MCF 10A (cell line): Measurements from ENCODE around the gene PGA3. TPM values are rescaled to one million over a fixed set of nuclear protein-coding genes. Genes with fewer than 3 reads are reported as not detected.
"Not testable (repeated sequence)": the region's sequence is repeated elsewhere in the genome, so short reads cannot be mapped to it uniquely, and the experiment has no call there.

Experiments
- BruUV-seq: library from RNA; stranded (reverse); fragments of 400-500 nt; replicated peaks from 2 replicates; lab custom pipeline; 2021; lab: Mats Ljungman, UMichigan
- CTCF ChIA-PET: fragments of 300-600 bp; sonication (Branson Sonifier 250); formaldehyde crosslinking; extraction: SDS; loops from one replicate; lab custom pipeline; 2021; ENCODE audit warnings: antibody characterized with exemption, inconsistent platforms; lab: Yijun Ruan, JAX
- POLR2A ChIA-PET: fragments of 300-600, 350-650 bp; sonication (Branson Sonifier 250); formaldehyde crosslinking; extraction: SDS; loops from one replicate; lab custom pipeline; 2020; ENCODE audit warnings: antibody characterized with exemption, inconsistent platforms; lab: Yijun Ruan, JAX
- DNase-seq: peaks from one replicate; pipeline ENCODE4 v3.0.0-alpha.2; 2018; ENCODE audit not compliant: unreplicated experiment
- H3K27ac Mint-ChIP-seq: one replicate; pipeline ENCODE4 v1.8.0; 2022; ENCODE audit warnings: mild to moderate bottlenecking, low read depth, mixed read lengths; ENCODE audit not compliant: unreplicated experiment
- H3K27me3 Mint-ChIP-seq: one replicate; pipeline ENCODE4 v1.8.0; 2022; ENCODE audit warnings: mixed read lengths; ENCODE audit not compliant: insufficient read depth, unreplicated experiment
- H3K36me3 Mint-ChIP-seq: one replicate; pipeline ENCODE4 v1.8.0; 2022; ENCODE audit warnings: mild to moderate bottlenecking, moderate library complexity, mixed read lengths; ENCODE audit not compliant: insufficient read depth, unreplicated experiment
- H3K4me1 Mint-ChIP-seq: one replicate; pipeline ENCODE4 v1.8.0; 2022; ENCODE audit warnings: mixed read lengths; ENCODE audit not compliant: insufficient read depth, unreplicated experiment
- H3K4me3 Mint-ChIP-seq: one replicate; pipeline ENCODE4 v1.8.0; 2022; ENCODE audit warnings: mild to moderate bottlenecking, moderate library complexity, mixed read lengths; ENCODE audit not compliant: unreplicated experiment
- H3K9me3 Mint-ChIP-seq: one replicate; pipeline ENCODE4 v1.8.0; 2022; ENCODE audit warnings: mixed read lengths; ENCODE audit not compliant: unreplicated experiment
- intact Hi-C: fragments of 100-400 bp; cut with micrococcal nuclease; formaldehyde crosslinking; loops from 2 replicates; pipeline ENCODE4 v1.14.1; 2022
- total RNA-seq: library from RNA; stranded (reverse); gene quantifications from 2 replicates; pipeline ENCODE4 v1.2.3, GENCODE V29; 2022
- TF ChIP-seq, protein P1 (sequence below): fragments of 200-600 bp; IDR thresholded peaks from one replicate; pipeline ENCODE4 v1.8.0; 2022; ENCODE audit warnings: antibody characterized with exemption, mild to moderate bottlenecking; ENCODE audit not compliant: unreplicated experiment

The PGA3 gene
- total RNA-seq, 1 experiment from 2014 or later = not detected

DNA sequence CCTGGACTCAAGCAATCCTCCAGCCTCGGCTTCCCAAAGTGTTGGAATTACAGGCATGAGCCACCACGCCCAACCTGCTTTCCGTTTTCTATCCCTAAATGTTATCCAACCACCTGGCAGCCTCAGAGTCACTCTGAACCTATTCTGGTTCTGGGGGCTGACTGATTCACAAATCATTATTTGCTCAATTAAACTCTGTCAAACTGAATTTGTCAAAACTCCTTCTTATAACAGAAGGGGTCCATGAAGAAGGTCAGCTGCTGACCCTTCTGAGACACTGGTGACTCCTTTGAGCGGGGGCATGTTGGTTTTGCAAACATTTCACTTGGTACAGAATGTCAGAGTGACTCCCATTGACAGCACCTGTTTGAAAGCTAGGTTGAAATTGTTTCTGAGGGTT is 40.3 kb upstream of the PGA3 start:
- Mint-ChIP-seq H3K27ac (no peak overlapping the region), H3K9me3 (no peaks in the 10 kb centered on the region), H3K36me3 (no peaks in the 10 kb centered on the region), H3K27me3 (no peaks in the 10 kb centered on the region), H3K4me1 (peaks cover 25% of the 10 kb centered on the region), H3K4me3 (no peak overlapping the region)
- CTCF ChIA-PET = no interaction called here
- no peak for DNase-seq
- POLR2A ChIA-PET = no interaction called here
- BruUV-seq = no TSS peak
- TF ChIP-seq, protein P1, sequence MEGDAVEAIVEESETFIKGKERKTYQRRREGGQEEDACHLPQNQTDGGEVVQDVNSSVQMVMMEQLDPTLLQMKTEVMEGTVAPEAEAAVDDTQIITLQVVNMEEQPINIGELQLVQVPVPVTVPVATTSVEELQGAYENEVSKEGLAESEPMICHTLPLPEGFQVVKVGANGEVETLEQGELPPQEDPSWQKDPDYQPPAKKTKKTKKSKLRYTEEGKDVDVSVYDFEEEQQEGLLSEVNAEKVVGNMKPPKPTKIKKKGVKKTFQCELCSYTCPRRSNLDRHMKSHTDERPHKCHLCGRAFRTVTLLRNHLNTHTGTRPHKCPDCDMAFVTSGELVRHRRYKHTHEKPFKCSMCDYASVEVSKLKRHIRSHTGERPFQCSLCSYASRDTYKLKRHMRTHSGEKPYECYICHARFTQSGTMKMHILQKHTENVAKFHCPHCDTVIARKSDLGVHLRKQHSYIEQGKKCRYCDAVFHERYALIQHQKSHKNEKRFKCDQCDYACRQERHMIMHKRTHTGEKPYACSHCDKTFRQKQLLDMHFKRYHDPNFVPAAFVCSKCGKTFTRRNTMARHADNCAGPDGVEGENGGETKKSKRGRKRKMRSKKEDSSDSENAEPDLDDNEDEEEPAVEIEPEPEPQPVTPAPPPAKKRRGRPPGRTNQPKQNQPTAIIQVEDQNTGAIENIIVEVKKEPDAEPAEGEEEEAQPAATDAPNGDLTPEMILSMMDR = no peak
- intact Hi-C loops = loop anchor here (10.0 kb wide), 1 partner anchor 248 kb away; the partner anchor contains the start of gene TMEM109

DNA sequence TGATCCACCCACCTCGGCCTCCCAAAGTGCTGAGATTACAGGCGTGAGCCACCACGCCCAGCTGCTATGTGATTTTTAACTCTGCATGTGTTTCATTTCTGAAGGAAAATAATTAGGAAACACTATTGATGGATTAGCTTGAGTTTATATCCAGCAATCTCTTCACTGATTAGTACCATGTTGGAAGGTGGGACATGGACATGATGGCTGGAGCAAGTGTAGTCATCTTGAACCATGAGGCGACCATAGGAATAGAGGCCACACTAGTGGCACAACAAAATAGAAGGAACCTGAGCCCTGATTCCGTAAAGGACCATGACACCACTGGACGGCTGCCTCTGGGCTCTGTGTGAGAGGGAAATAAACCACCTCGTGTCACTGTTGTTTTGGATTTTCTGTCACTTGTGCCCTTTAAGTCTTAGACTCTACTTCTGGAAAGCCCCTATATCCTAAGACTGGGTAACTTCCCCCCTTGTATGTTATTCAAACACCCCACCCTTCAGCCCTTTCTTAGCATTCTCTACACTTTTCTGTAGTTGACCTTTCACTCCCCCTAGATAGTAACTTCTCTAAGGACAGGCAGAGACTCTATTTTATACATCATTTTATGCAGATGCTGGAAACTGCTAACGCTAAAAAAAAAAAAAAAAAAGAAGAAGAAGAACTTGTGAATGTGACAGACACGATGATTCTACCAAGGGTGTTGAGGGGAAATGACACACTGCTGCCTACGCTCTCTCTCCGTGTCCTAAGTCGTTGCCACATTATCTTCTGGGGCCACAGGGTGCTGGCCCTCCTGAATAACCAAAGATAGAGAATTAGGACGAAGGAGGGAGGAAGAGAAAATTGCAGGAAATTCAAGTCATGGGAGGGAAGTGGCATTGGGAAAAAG is 39.4 kb upstream of the PGA3 start:
- H3K4me1 Mint-ChIP-seq = peaks cover 15% of the 10 kb centered on the region
- no peak for DNase-seq
- TF ChIP-seq, protein P1 = no peak
- no peak overlapping the region for H3K4me3 Mint-ChIP-seq
- ChIA-PET POLR2A (no interaction called here), CTCF (interaction anchor here (0.8 kb wide), 1 partner anchor 333 kb away, joined by 3 read pairs; no protein-coding TSS in a partner anchor)
- H3K9me3 Mint-ChIP-seq = no peaks in the 10 kb centered on the region
- no peak overlapping the region for H3K27ac Mint-ChIP-seq
- BruUV-seq = no TSS peak
- H3K27me3 Mint-ChIP-seq = no peaks in the 10 kb centered on the region
- no peaks in the 10 kb centered on the region for H3K36me3 Mint-ChIP-seq
- intact Hi-C loops = loop anchor here (10.0 kb wide), 1 partner anchor 249 kb away; the partner anchor contains the start of gene TMEM109

DNA sequence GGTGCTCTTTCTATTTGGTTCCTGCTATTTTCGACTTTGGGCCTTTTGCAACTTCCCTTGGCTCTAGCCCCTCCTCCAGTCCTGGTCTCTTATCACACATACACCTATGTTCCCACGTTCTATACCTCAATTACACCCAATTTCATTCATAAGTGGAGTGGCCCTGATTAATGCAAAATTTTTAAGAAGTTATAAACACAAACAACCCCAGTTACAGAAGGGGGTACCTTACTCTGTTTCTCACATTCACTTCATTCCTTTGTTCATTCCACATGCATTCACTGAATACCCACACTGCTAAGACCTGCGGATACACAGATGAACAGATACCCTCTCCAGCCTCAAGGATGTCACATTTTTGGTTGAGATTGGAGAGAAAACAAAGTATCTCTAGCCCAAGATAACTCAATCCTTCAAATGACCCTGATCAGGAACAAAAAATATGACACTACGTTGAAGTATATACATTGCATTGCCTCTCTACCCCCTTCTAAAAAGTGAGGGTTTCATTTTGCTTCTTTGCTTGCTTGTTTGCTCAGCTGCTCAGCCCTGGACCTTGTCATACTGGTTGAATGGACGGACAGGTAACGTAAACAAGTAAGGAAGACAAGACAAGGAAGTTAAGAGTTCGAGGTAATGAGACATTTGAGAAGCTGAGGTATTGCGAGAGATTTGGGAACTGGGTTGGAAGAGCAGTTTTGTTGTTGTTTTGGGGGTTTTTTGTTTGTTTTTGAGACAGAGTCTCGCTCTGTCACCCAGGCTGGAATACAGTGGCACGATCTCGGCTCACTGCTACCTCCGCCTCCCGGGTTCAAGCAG is 38.5 kb upstream of the PGA3 start:
- CTCF ChIA-PET = no interaction called here
- no peaks in the 10 kb centered on the region for H3K27me3 Mint-ChIP-seq
- H3K9me3 Mint-ChIP-seq = no peaks in the 10 kb centered on the region
- intact Hi-C loops = loop anchor here (10.0 kb wide), 1 partner anchor 250 kb away; the partner anchor contains the start of gene TMEM109
- no peaks in the 10 kb centered on the region for H3K36me3 Mint-ChIP-seq
- DNase-seq = no peak
- POLR2A ChIA-PET = no interaction called here
- H3K27ac Mint-ChIP-seq = no peak overlapping the region
- TF ChIP-seq, protein P1 = no peak
- no TSS peak for BruUV-seq
- H3K4me1 Mint-ChIP-seq = peaks cover 10% of the 10 kb centered on the region
- H3K4me3 Mint-ChIP-seq = no peak overlapping the region

DNA sequence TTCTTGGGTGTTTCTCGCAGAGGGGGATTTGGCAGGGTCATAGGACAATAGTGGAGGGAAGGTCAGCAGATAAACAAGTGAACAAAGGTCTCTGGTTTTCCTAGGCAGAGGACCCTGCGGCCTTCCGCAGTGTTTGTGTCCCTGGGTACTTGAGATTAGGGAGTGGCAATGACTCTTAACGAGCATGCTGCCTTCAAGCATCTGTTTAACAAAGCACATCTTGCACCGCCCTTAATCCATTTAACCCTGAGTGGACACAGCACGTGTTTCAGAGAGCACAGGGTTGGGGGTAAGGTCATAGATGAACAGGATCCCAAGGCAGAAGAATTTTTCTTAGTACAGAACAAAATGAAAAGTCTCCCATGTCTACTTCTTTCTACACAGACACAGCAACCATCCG is 37.5 kb upstream of the PGA3 start:
- intact Hi-C loops = loop anchor here (10.0 kb wide), 1 partner anchor 251 kb away; the partner anchor contains the start of gene TMEM109
- BruUV-seq, DNase-seq, H3K27me3 Mint-ChIP-seq, H3K4me3 Mint-ChIP-seq, H3K9me3 Mint-ChIP-seq, POLR2A ChIA-PET, H3K4me1 Mint-ChIP-seq, H3K36me3 Mint-ChIP-seq, H3K27ac Mint-ChIP-seq, CTCF ChIA-PET: not testable (repeated sequence)

DNA sequence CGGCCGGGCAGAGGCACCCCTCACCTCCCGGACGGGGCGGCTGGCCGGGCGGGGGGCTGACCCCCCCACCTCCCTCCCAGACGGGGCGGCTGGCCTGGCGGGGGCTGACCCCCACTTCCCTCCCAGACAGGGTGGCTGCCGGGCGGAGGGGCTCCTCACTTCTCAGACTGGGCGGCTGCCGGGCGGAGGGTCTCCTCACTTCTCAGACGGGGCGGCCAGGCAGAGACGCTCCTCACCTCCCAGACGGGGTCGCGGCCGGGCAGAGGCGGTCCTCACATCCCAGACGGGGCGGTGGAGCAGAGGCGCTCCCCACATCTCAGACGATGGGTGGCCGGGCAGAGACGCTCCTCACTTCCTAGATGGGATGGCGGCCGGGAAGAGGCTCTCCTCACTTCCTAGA is 37.0 kb upstream of the PGA3 start:
- H3K27ac Mint-ChIP-seq, POLR2A ChIA-PET, BruUV-seq, H3K4me1 Mint-ChIP-seq, H3K9me3 Mint-ChIP-seq, H3K27me3 Mint-ChIP-seq, DNase-seq, H3K4me3 Mint-ChIP-seq, H3K36me3 Mint-ChIP-seq, CTCF ChIA-PET: not testable (repeated sequence)
- intact Hi-C loops = loop anchor here (10.0 kb wide), 1 partner anchor 252 kb away; the partner anchor contains the start of gene TMEM109
